CD4-positive, alpha-beta T cell treated with Interleukin-17A for 1 hour (primary cell): ENCODE measurements around the gene CCDC192.

Source experiments
- DNase-seq: peaks from one replicate; pipeline ENCODE4 v3.0.0-alpha.2; 2020

Gene CCDC192

GRCh38 chr5:127851964-127852363, 148.8 kb downstream of the CCDC192 start:
- DNase-seq: no peak

GRCh38 chr5:127854520-127854919, 151.3 kb downstream of the CCDC192 start:
- DNase-seq: no peak

- no peak for DNase-seq
Observed at GRCh38 chr5:127856292-127856691, 153.1 kb downstream of the CCDC192 start.

- no peak for DNase-seq
Observed at GRCh38 chr5:127858116-127858784, 155.1 kb downstream of the CCDC192 start.

- no peak for DNase-seq
Observed at GRCh38 chr5:127860291-127860690, 157.1 kb downstream of the CCDC192 start.

- DNase-seq: no peak
Observed at GRCh38 chr5:127863161-127863560, 160.0 kb downstream of the CCDC192 start.

- DNase-seq: no peak
Observed at GRCh38 chr5:127863610-127864395, 160.6 kb downstream of the CCDC192 start.

GRCh38 chr5:127864511-127864910, 161.3 kb downstream of the CCDC192 start:
- no peak for DNase-seq

- no peak for DNase-seq
Observed at GRCh38 chr5:127865273-127865672, 162.1 kb downstream of the CCDC192 start.

GRCh38 chr5:127867022-127867783, 164.0 kb downstream of the CCDC192 start:
- DNase-seq: no peak

- no peak for DNase-seq
Observed at GRCh38 chr5:127870914-127871313, 167.7 kb downstream of the CCDC192 start.

- no peak for DNase-seq
Observed at GRCh38 chr5:127871503-127872153, 168.4 kb downstream of the CCDC192 start.

- DNase-seq: no peak
Observed at GRCh38 chr5:127872494-127872893, 169.3 kb downstream of the CCDC192 start.

GRCh38 chr5:127875235-127876021, 172.2 kb downstream of the CCDC192 start:
- DNase-seq: peak; percentile 23

GRCh38 chr5:127876384-127876783, 173.2 kb downstream of the CCDC192 start:
- no peak for DNase-seq

- DNase-seq: no peak
Observed at GRCh38 chr5:127878174-127878750, 175.1 kb downstream of the CCDC192 start.

GRCh38 chr5:127884416-127884815, 181.2 kb downstream of the CCDC192 start:
- no peak for DNase-seq

GRCh38 chr5:127885176-127885575, 182.0 kb downstream of the CCDC192 start:
- no peak for DNase-seq

- DNase-seq: no peak
Observed at GRCh38 chr5:127886081-127886480, 182.9 kb downstream of the CCDC192 start.

GRCh38 chr5:127887282-127887681, 184.1 kb downstream of the CCDC192 start:
- DNase-seq: no peak

- no peak for DNase-seq
Observed at GRCh38 chr5:127891942-127892341, 188.8 kb downstream of the CCDC192 start.
